ENCODE data around the gene POLR2C. TPM values are rescaled to one million over a fixed set of nuclear protein-coding genes. Genes with fewer than 3 reads are reported as not detected.

POLR2C gene
- total RNA-seq, 1 donor from 2014 or later: 70.9 TPM

DNA sequence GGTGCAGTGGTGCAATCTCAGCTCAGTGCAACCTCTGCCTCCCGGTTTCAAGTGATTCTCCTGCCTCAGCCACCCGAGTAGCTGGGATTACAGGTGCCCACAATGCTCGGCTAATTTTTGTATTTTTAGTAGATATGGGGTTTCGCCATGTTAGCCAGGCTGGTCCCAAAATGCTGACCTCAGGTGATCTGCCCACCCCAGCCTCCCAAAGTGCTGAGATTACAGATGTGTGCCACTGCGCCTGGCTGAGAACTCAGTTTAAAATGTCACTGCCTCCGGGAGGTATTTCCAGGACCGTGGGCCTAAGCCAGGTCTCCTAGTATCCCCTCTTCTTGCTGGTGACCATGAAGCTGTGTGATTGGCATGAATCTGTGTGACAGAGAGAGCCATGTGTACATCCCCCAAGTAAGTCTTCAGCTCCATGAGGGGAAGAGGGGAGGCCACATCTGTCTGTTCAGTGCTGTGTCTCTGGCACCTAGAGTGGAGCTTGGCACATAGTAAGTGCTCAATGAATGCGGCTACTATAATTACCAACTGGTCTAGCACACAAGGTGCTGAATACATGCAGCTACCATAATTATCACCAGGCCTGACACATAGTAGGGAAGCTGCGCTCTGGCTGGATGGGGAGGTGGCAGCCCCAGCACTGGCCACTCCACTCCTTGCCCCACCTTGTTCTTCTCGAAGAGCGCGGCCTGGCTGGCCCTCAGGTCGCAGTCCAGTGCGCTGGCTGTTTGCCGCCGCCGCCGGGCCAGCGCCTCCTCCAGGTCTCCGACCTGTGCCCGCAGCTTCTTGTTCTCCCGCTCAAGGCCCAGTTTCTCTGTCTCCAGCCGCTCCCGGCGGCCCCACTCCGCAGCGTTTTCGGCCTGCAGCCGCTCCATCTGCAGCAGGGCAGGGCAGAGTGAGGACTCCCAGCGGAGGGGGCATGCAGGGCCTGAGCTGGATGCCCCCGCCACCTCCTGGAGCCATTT is 55.2 kb downstream of the POLR2C start:
- DNase-seq (ENCODE audit: low spot score in 2 of 2): no peak
- no peak for FAIRE-seq

DNA sequence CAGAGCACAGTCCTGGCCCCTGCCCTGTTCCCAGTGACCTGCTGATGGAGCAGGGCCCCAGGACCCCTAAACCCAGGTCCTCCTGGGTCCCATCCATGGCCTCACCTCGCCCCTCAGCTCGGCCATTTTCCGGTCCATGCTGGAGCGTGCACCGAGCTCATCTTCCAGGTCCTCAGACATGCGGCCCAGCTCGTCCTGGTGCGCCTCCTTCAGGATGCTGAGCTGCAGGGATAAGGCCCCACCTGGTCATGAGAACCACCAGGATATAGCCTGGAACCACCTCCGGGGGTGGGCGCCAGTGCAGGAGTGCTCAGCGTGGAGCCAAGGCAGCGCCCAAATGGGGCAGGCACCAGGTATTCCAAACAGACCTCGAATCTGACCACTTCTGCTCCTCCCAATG is 56.0 kb downstream of the POLR2C start:
- DNase-seq (ENCODE audit: low spot score in 2 of 2) (no peak), FAIRE-seq (no peak)

DNA sequence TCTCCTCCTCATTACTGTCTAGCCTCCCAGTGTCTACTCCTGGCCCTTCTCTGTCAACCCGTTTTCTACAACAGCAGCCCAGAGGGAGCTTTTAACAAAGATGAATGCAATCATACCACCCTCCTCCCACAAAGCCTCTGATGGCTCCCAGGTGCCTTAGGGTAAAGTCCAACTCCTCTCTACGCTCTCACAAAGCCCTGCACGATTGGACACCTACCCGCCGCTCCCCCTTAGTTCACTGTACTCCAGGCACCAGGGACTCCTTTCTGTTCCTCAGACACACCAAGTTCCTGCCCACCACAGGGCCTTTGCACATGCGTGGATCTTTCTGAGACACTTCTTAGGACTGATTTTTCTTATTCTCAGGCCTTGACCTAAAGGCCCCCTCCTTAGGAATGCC is 56.4 kb downstream of the POLR2C start:
- FAIRE-seq: no peak

DNA sequence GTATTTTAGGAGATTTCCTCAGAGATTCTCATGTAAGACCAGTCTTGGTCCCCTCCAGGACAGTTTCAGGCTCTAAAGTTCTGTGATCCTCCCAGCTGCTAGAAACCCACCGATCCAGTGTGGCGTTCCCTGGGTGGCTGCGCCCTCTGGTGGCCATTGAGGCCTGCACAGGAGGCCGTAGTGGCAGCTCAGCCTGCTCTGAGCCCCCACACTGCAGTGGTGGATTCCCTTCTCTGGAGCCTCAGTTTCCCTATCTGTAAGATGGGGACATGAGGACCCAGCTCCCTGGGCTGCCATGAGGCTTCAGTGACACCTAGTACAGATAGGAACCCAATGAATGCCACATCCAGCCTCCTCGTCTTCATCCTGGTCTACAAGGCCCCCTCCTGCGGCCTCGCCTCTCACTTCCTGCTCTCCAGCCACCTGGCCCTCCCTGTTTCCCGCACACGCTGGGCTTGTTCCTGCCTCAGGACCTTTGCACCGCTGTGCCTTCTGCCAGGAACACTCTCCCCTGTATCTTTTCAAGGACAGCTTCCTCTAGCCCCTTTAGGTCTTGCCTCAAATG is 57.4 kb downstream of the POLR2C start:
- DNase-seq (ENCODE audit: low spot score in 2 of 2): peak; percentile 84 to 93
- FAIRE-seq: no peak

More for the DNA sequence above, 56.4 kb downstream of the POLR2C start:
- no peak for DNase-seq (ENCODE audit: low spot score in 2 of 2)

Other genes starting within 250 kb of the POLR2C start
- gene ARL2BP, start 217.4 kb upstream of the POLR2C start, total RNA-seq: 81.9 TPM
- gene PLLP, start 178.0 kb upstream of the POLR2C start, total RNA-seq: 1.6 TPM
- gene CCL22, start 103.9 kb upstream of the POLR2C start, total RNA-seq: not detected
- gene CX3CL1, start 90.2 kb upstream of the POLR2C start, total RNA-seq: 4.9 TPM
- gene CCL17, start 57.9 kb upstream of the POLR2C start, total RNA-seq: not detected
- 90.9 TPM for gene CIAPIN1, start 15.3 kb upstream of the POLR2C start, total RNA-seq
- 26.1 TPM for gene COQ9, start 15.2 kb upstream of the POLR2C start, total RNA-seq
- 71.7 TPM for gene DOK4, start 23.8 kb downstream of the POLR2C start, total RNA-seq
- gene CCDC102A, start 73.9 kb downstream of the POLR2C start, total RNA-seq: 0.82 TPM
- under 0.01 TPM for gene ADGRG5, start 80.0 kb downstream of the POLR2C start, total RNA-seq
- 19.6 TPM for gene ADGRG1, start 166.0 kb downstream of the POLR2C start, total RNA-seq
- not detected for gene ADGRG3, start 205.6 kb downstream of the POLR2C start, total RNA-seq
- gene DRC7, start 232.1 kb downstream of the POLR2C start, total RNA-seq: under 0.01 TPM